Fibroblast of upper back skin (primary cell): ENCODE data around the gene JAML.
"Not testable (repeated sequence)": the region's sequence is repeated elsewhere in the genome, so short reads cannot be mapped to it uniquely, and the experiment has no call there.

Source experiments
- DNase-seq: peaks from one replicate; pipeline ENCODE4 v3.0.0-alpha.2; 2013

The JAML gene

GRCh38 chr11:118190942-118191506 lies 33.8 kb downstream of the JAML start:
- not testable (repeated sequence) for DNase-seq

- DNase-seq = no peak
Observed at GRCh38 chr11:118186346-118187107, 38.3 kb downstream of the JAML start.

- DNase-seq = no peak
Observed at GRCh38 chr11:118184784-118185579, 39.8 kb downstream of the JAML start.

GRCh38 chr11:118183691-118184090 lies 41.1 kb downstream of the JAML start:
- DNase-seq = not testable (repeated sequence)

GRCh38 chr11:118180300-118180703 lies 44.5 kb downstream of the JAML start:
- peak; percentile 53 for DNase-seq

GRCh38 chr11:118176778-118177134 lies 48.1 kb downstream of the JAML start:
- DNase-seq = no peak

GRCh38 chr11:118175993-118176777 lies 48.6 kb downstream of the JAML start, which contains the start of gene SCN2B:
SCN2B (minus strand) TSS chr11:118176639; CDS start chr11:118176431, 208 bp downstream.
- peak; percentile 7 for DNase-seq

GRCh38 chr11:118175031-118175992 lies 49.5 kb downstream of the JAML start:
- peak; percentile 8 for DNase-seq

GRCh38 chr11:118174006-118174567 lies 50.7 kb downstream of the JAML start:
- no peak for DNase-seq

GRCh38 chr11:118172356-118172755 lies 52.5 kb downstream of the JAML start:
- DNase-seq = no peak

GRCh38 chr11:118171269-118172062 lies 53.3 kb downstream of the JAML start:
- DNase-seq = peak; percentile 46

- DNase-seq = no peak
Observed at GRCh38 chr11:118170882-118171268, 53.9 kb downstream of the JAML start.

- no peak for DNase-seq
Observed at GRCh38 chr11:118170231-118170630, 54.6 kb downstream of the JAML start.

- DNase-seq = no peak
Observed at GRCh38 chr11:118169300-118170140, 55.3 kb downstream of the JAML start.

GRCh38 chr11:118168751-118169150 lies 56.1 kb downstream of the JAML start:
- DNase-seq = no peak

GRCh38 chr11:118168316-118168715 lies 56.5 kb downstream of the JAML start:
- DNase-seq = no peak

- DNase-seq = no peak
Observed at GRCh38 chr11:118167906-118168305, 56.9 kb downstream of the JAML start.

GRCh38 chr11:118167253-118167652 lies 57.6 kb downstream of the JAML start:
- DNase-seq = no peak

GRCh38 chr11:118166641-118167040 lies 58.2 kb downstream of the JAML start:
- DNase-seq = no peak

- DNase-seq = no peak
Observed at GRCh38 chr11:118164885-118165284, 59.9 kb downstream of the JAML start.
